ENCODE measurements around the gene FBXL4.

GRCh38 chr6:98986071-98986615, 38.4 kb upstream of the FBXL4 start:
- TF ChIP-seq SIN3A (IDR thresholded peaks at IDR 0.05; ENCODE audit: borderline replicate concordance, insufficient read depth, low read length): no peak
- TF ChIP-seq TAF1 (IDR thresholded peaks at IDR 0.05; ENCODE audit: borderline replicate concordance, insufficient read depth, low read length): no peak
- no peak for TF ChIP-seq REST (IDR thresholded peaks at IDR 0.05; ENCODE audit: insufficient read depth in 1 of 2, low read depth in 2 of 2, low read length in 2 of 2)
- no peak for TF ChIP-seq POLR2AphosphoS5 (IDR thresholded peaks at IDR 0.05; ENCODE audit: low read depth, low read length)
- TF ChIP-seq FOXP2 (optimal IDR thresholded peaks at IDR 0.05; ENCODE audit: borderline replicate concordance, extremely low read depth, extremely low read length, insufficient read depth): no peak

Data from PFSK-1 (cell line).